Measurements from ENCODE around the gene IGFBP7. TPM values are rescaled to one million over a fixed set of nuclear protein-coding genes. Genes with fewer than 3 reads are reported as not detected.

Gene IGFBP7, protein sequence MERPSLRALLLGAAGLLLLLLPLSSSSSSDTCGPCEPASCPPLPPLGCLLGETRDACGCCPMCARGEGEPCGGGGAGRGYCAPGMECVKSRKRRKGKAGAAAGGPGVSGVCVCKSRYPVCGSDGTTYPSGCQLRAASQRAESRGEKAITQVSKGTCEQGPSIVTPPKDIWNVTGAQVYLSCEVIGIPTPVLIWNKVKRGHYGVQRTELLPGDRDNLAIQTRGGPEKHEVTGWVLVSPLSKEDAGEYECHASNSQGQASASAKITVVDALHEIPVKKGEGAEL
- 3.0 TPM for polyA plus RNA-seq (2013, experiment 1 of 4)
- polyA plus RNA-seq (2013, experiment 2 of 4) = 3.3 TPM
- polyA plus RNA-seq (2013, experiment 3 of 4) = 5.1 TPM
- 6.7 TPM for polyA plus RNA-seq (2013, experiment 4 of 4)

DNA sequence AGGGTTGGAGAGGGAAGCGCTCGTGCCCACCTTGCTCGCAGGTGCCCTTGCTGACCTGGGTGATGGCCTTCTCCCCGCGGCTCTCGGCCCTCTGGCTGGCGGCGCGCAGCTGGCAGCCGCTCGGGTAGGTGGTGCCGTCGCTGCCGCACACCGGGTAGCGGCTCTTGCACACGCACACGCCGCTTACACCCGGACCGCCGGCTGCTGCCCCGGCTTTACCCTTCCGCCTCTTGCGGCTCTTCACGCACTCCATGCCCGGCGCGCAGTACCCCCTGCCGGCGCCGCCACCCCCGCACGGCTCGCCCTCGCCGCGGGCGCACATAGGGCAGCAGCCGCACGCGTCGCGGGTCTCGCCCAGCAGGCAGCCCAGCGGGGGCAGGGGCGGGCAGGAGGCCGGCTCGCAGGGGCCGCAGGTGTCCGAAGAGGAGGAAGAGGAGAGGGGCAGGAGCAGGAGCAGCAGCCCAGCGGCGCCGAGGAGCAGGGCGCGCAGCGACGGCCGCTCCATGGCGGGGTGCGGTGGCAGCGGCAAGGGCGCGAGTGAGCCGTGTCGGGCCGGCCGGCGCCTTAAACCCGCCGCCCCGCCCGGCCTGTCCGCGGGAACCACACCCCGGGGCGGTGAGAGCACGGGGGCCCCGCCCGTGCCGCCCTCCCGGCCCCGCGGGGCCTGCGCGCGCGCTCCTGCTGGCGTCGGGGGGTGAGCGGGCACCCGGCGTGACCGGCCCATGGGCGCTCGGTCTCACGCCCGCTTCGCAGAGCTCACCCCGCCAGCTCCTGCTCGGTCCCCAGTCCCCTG is at the start of gene IGFBP7:
TSS of gene IGFBP7 (minus strand) at position 539 of the 793 bp plus-strand sequence. CDS start at position 505, 34 bp downstream.
- H3K4me3 ChIP-seq (ENCODE audit: insufficient read depth, low read depth, low read length) = peak within 1 kb of the TSS; percentile 45
- no peaks in the 10 kb centered on the region for H3K36me3 ChIP-seq (ENCODE audit: control insufficient read depth, insufficient read depth, low read length)
- no peaks in the 10 kb centered on the region for H3K9me3 ChIP-seq (ENCODE audit: control insufficient read depth, low read length)
- WGBS, 2 experiments = 1 to 2% methylated on average over 101 of the region's 101 CpGs
- H3K27me3 ChIP-seq (ENCODE audit: control insufficient read depth, insufficient read depth, low read length, poor library complexity, severe bottlenecking) = peaks cover 43% of the 10 kb centered on the region
- H3K27ac ChIP-seq (ENCODE audit: insufficient read depth, low read depth, low read length, poor library complexity, severe bottlenecking) = peak within 1 kb of the TSS; percentile 11
- H3K4me1 ChIP-seq (ENCODE audit: control insufficient read depth, insufficient read depth, low read length) = peaks cover 10% of the 10 kb centered on the region

DNA sequence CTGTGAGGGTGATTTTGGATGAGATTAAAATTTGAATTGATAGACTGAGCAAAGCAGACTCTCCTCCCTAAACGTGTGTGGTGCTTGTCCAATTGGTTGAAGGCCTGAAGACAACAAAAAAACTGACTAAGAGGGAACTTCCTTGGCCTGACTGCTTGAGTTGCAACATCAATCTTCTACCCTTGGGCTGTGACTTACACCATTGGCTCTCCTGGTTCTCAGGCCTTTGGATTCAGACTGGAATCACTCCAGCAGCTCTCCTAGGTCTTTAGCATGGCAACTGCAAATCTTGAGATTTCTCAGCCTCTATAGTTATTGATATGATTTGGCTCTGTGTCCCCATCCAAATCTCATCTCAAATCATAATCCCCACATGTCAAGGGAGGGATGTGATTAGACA is 49.7 kb upstream of the IGFBP7 start:
- no peak overlapping the region for H3K27ac ChIP-seq (ENCODE audit: insufficient read depth, low read depth, low read length, poor library complexity, severe bottlenecking)
- H3K36me3 ChIP-seq (ENCODE audit: control insufficient read depth, insufficient read depth, low read length) = no peaks in the 10 kb centered on the region
- peaks cover 9% of the 10 kb centered on the region for H3K4me1 ChIP-seq (ENCODE audit: control insufficient read depth, insufficient read depth, low read length)
- H3K4me3 ChIP-seq (ENCODE audit: insufficient read depth, low read depth, low read length) = no peak overlapping the region
- H3K27me3 ChIP-seq (ENCODE audit: control insufficient read depth, insufficient read depth, low read length, poor library complexity, severe bottlenecking) = peaks cover 8% of the 10 kb centered on the region
- 85 to 100% methylated on average over 1 of the region's 1 CpG for WGBS, 2 experiments
- no peaks in the 10 kb centered on the region for H3K9me3 ChIP-seq (ENCODE audit: control insufficient read depth, low read length)

DNA sequence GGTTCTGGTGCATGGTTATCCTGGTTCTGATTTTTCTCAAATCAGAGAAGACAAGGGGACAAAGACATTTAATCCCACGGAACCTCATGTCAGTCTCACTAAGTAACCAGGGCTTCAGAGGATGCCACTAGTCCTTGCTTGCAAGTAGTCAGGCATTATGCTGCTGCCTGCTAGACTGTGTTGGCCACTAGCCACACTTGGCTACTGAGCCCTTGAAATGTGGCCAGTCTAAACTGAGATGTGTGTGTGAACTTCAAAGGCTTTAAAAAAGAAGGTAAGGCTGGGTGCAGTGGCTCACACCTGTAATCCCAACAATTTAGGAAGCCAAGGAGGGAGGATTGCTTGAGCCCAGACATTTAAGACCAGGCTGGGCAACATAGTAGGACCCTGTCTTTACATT is 48.6 kb upstream of the IGFBP7 start:
- Histone ChIP-seq H3K27me3 (ENCODE audit: control insufficient read depth, insufficient read depth, low read length, poor library complexity, severe bottlenecking) (no peaks in the 10 kb centered on the region), H3K4me1 (ENCODE audit: control insufficient read depth, insufficient read depth, low read length) (peaks cover 18% of the 10 kb centered on the region), H3K4me3 (ENCODE audit: insufficient read depth, low read depth, low read length) (no peak overlapping the region), H3K36me3 (ENCODE audit: control insufficient read depth, insufficient read depth, low read length) (no peaks in the 10 kb centered on the region), H3K27ac (ENCODE audit: insufficient read depth, low read depth, low read length, poor library complexity, severe bottlenecking) (no peak overlapping the region), H3K9me3 (ENCODE audit: control insufficient read depth, low read length) (no peaks in the 10 kb centered on the region)
- WGBS, 2 experiments = 93 to 95% methylated on average over 1 of the region's 1 CpG

DNA sequence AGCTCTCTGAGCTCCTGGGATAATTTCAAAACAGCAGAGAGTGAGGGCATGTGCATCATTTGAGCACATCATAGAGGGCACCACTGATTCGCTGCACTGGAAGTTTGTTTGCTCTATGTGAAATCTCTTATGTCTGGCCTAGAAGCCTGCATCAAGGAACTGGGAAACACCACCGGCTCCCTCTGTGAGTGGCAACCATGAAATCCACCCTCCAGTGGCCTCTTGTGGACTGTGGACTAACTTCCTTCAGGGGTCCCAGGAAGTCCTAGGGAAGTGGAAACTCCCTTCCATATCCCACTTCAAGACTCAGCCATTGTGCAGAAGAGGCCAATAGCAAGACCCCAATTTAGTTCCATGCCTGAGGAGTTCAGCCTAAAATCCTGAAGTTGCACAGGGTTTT is 48.0 kb upstream of the IGFBP7 start:
- peaks cover 23% of the 10 kb centered on the region for H3K4me1 ChIP-seq (ENCODE audit: control insufficient read depth, insufficient read depth, low read length)
- H3K4me3 ChIP-seq (ENCODE audit: insufficient read depth, low read depth, low read length) = no peak overlapping the region
- 68 to 76% methylated on average over 2 of the region's 2 CpGs for WGBS, 2 experiments
- H3K27ac ChIP-seq (ENCODE audit: insufficient read depth, low read depth, low read length, poor library complexity, severe bottlenecking) = no peak overlapping the region
- no peaks in the 10 kb centered on the region for H3K27me3 ChIP-seq (ENCODE audit: control insufficient read depth, insufficient read depth, low read length, poor library complexity, severe bottlenecking)
- H3K36me3 ChIP-seq (ENCODE audit: control insufficient read depth, insufficient read depth, low read length) = no peaks in the 10 kb centered on the region
- no peaks in the 10 kb centered on the region for H3K9me3 ChIP-seq (ENCODE audit: control insufficient read depth, low read length)

DNA sequence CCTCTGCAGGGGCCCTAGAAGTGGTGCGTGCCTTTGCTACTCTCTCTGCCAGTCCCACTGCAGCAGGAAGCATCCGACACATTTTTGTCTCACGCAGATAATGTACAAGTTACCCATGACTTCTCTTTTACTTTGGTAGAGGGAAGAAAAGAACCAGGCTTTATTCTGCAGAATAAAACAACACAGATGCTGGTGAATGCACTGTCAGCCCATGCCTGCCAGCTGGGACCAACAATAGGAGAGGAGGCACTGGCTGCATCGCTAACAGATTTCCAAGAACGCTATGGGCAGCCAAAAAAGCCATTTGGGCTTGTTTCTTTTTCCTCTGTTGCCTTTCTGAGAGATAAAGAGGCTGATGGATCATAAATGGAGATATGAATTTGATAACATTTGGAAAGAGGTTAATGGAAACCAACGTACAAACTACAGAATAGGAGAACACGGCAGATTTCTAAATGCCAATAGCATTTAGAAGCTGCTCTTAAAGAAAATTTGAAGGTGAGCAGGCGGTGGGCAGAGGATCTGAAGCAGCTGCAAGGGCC is 47.5 kb upstream of the IGFBP7 start:
- Histone ChIP-seq H3K9me3 (ENCODE audit: control insufficient read depth, low read length) (no peaks in the 10 kb centered on the region), H3K4me1 (ENCODE audit: control insufficient read depth, insufficient read depth, low read length) (peaks cover 26% of the 10 kb centered on the region), H3K4me3 (ENCODE audit: insufficient read depth, low read depth, low read length) (no peak overlapping the region), H3K27me3 (ENCODE audit: control insufficient read depth, insufficient read depth, low read length, poor library complexity, severe bottlenecking) (no peaks in the 10 kb centered on the region), H3K36me3 (ENCODE audit: control insufficient read depth, insufficient read depth, low read length) (no peaks in the 10 kb centered on the region), H3K27ac (ENCODE audit: insufficient read depth, low read depth, low read length, poor library complexity, severe bottlenecking) (no peak overlapping the region)
- WGBS, 2 experiments = 79 to 86% methylated on average over 8 of the region's 8 CpGs

DNA sequence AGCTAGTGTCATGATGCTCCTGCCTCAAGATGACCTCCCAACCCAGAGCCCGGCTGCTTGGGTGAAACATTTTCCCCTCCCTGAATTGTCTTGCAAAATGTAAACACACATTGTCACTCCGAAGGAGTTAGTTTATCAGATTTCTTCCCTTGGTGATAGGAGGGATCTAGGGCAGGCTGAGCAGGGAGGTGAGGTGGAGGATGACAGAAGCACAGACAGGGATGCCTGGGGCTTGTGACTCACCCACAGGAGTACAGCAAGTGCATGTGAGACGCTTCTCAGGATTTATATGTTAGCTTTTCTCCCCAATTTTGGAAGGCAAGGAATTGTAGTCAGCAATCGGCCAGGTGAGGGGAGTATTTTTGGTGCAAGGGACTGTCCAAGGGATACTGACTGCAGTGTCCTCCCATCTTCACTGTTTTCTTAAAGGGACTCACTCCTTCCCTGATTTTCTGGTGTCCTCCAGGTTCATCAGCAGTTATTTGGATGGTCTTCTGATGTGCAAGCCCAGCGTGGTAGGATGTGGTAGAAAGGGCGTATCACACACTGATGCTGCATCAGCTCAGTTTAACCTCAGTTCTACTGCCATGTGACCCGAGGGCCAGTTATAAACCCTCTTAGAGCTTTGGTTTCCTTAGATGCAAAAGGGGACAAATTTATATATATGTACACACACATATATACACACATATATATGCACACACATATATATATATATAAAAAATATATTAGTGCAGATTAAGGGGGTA is 46.2 kb upstream of the IGFBP7 start:
- no peaks in the 10 kb centered on the region for H3K27me3 ChIP-seq (ENCODE audit: control insufficient read depth, insufficient read depth, low read length, poor library complexity, severe bottlenecking)
- no peaks in the 10 kb centered on the region for H3K9me3 ChIP-seq (ENCODE audit: control insufficient read depth, low read length)
- WGBS, 2 experiments = 87 to 94% methylated on average over 6 to 7 of the region's 7 CpGs
- H3K4me3 ChIP-seq (ENCODE audit: insufficient read depth, low read depth, low read length) = no peak overlapping the region
- no peak overlapping the region for H3K27ac ChIP-seq (ENCODE audit: insufficient read depth, low read depth, low read length, poor library complexity, severe bottlenecking)
- H3K36me3 ChIP-seq (ENCODE audit: control insufficient read depth, insufficient read depth, low read length) = no peaks in the 10 kb centered on the region
- H3K4me1 ChIP-seq (ENCODE audit: control insufficient read depth, insufficient read depth, low read length) = peaks cover 26% of the 10 kb centered on the region

DNA sequence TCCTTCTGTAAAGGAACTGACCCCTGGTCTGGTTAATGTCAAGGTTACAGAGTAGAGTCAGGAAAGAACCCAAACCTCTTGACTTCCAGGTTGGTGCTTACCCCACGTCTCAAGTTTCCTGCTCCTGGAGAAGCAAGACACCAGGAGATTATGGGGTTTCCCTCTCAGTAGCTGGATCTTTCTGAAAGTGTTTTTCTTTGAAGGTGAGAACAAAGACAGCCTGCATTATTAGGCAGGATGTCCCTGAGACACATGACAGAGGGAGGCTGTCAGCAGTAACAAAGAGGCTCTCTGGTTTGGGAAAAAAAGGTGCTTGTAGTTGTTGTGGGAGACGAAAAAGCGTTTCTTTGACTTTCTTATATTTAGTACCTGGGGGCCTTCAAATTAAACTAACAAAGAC is 44.7 kb upstream of the IGFBP7 start:
- 8 to 38% methylated on average over 1 to 3 of the region's 3 CpGs for WGBS, 2 experiments
- Histone ChIP-seq H3K4me1 (ENCODE audit: control insufficient read depth, insufficient read depth, low read length) (peaks cover 26% of the 10 kb centered on the region), H3K4me3 (ENCODE audit: insufficient read depth, low read depth, low read length) (no peak overlapping the region), H3K27ac (ENCODE audit: insufficient read depth, low read depth, low read length, poor library complexity, severe bottlenecking) (no peak overlapping the region), H3K27me3 (ENCODE audit: control insufficient read depth, insufficient read depth, low read length, poor library complexity, severe bottlenecking) (no peaks in the 10 kb centered on the region), H3K9me3 (ENCODE audit: control insufficient read depth, low read length) (no peaks in the 10 kb centered on the region), H3K36me3 (ENCODE audit: control insufficient read depth, insufficient read depth, low read length) (no peaks in the 10 kb centered on the region)

DNA sequence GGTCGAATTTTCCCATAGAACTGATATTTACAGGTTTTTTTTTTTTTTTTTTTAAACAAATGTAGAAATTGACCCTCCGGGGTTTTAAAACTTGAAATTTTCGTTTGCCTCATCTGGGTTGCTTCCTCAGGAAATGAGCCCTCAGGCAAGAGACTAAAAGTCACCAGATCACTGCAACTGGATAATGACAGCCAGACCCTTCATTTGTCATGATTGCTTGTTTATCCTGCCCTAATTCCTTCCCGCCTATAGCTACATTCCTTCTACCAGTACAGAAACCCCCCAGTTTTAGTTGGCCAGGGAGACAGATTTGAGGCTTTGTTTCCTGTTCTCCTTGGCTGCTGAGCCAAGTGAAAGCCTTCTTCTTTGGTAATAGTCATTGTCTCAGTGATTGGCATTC is 44.0 kb upstream of the IGFBP7 start:
- Histone ChIP-seq H3K27me3 (ENCODE audit: control insufficient read depth, insufficient read depth, low read length, poor library complexity, severe bottlenecking) (no peaks in the 10 kb centered on the region), H3K4me3 (ENCODE audit: insufficient read depth, low read depth, low read length) (no peak overlapping the region), H3K36me3 (ENCODE audit: control insufficient read depth, insufficient read depth, low read length) (no peaks in the 10 kb centered on the region), H3K4me1 (ENCODE audit: control insufficient read depth, insufficient read depth, low read length) (peaks cover 26% of the 10 kb centered on the region), H3K9me3 (ENCODE audit: control insufficient read depth, low read length) (no peaks in the 10 kb centered on the region), H3K27ac (ENCODE audit: insufficient read depth, low read depth, low read length, poor library complexity, severe bottlenecking) (no peak overlapping the region)
- 67 to 70% methylated on average over 3 to 4 of the region's 4 CpGs for WGBS, 2 experiments

DNA sequence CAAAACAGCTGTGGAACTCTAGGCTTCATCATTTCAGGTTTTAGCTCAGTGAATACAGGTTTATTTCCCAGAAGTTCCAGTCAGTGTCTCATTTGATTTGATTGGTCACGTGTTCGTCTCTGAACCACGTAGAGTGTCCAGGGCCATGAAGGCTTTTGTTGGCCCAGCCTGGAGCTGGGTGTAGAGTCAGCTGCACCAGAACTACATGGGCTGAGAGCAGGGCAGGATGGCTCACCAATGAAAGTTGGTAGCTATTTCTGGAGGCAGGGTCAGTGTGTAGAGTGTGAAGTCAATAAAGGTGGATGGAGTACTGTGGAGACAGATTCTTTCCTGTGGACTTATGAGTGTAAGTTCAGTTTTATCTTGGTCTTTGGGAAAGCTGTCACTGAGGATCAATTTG is 43.0 kb upstream of the IGFBP7 start:
- no peak overlapping the region for H3K27ac ChIP-seq (ENCODE audit: insufficient read depth, low read depth, low read length, poor library complexity, severe bottlenecking)
- H3K4me3 ChIP-seq (ENCODE audit: insufficient read depth, low read depth, low read length) = no peak overlapping the region
- WGBS, 2 experiments = 93 to 94% methylated on average over 3 of the region's 3 CpGs
- no peaks in the 10 kb centered on the region for H3K36me3 ChIP-seq (ENCODE audit: control insufficient read depth, insufficient read depth, low read length)
- no peaks in the 10 kb centered on the region for H3K27me3 ChIP-seq (ENCODE audit: control insufficient read depth, insufficient read depth, low read length, poor library complexity, severe bottlenecking)
- H3K4me1 ChIP-seq (ENCODE audit: control insufficient read depth, insufficient read depth, low read length) = peaks cover 26% of the 10 kb centered on the region
- H3K9me3 ChIP-seq (ENCODE audit: control insufficient read depth, low read length) = no peaks in the 10 kb centered on the region
